ENCODE results near the gene PLEKHA3. TPM values are rescaled to one million over a fixed set of nuclear protein-coding genes. Genes with fewer than 3 reads are reported as not detected.

Gene PLEKHA3
- total RNA-seq, 1 experiment from 2014 or later: 25.9 TPM

DNA sequence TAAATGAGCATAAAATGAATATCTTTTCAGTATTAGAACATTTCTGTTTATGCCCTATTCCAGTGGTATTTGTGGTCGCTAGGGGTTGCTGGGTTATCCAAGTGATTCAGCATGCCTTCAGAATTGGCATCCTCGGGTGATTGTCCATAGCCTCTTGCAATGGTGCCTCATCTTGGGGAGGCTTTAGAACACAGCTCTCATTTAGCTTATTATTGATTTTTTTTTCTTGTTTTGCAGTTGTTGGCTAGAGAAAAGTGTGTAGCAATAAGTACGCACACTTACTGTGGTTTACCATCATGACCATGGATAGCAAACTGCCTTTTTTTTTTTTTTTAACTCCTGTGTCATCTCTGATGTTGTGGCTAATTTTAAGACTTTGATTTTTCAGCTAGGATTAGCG lies 33.6 kb downstream of the PLEKHA3 start:
- Histone ChIP-seq H3T11ph (ENCODE audit: low read length) (no peak overlapping the region), H3K4me2 (ENCODE audit: insufficient read depth, insufficient read length, low read length) (no peak overlapping the region), H3K4me1 (ENCODE audit: insufficient read depth, low read length) (no peaks in the 10 kb centered on the region), H2BK5ac (ENCODE audit: insufficient read length, low read length) (no peak overlapping the region), H2BK120ac (ENCODE audit: low read depth, low read length, poor library complexity, severe bottlenecking) (no peak overlapping the region), H3K23me2 (ENCODE audit: insufficient read length, low read depth, low read length, poor library complexity, severe bottlenecking) (no peaks in the 10 kb centered on the region), H2AFZ (ENCODE audit: low read length) (no peak overlapping the region), H3K56ac (ENCODE audit: insufficient read length, low read depth, low read length) (no peak overlapping the region), H3K27ac (ENCODE audit: insufficient read length, low read depth, low read length) (no peak overlapping the region), H3K9ac (ENCODE audit: extremely low read depth, insufficient read length, low read length) (no peak overlapping the region), H3K9me3 (ENCODE audit: control insufficient read depth, low read depth, low read length) (no peaks in the 10 kb centered on the region), H3K79me2 (ENCODE audit: insufficient read depth, low read length) (no peaks in the 10 kb centered on the region), H3K14ac (ENCODE audit: insufficient read depth, low read length) (no peak overlapping the region), H2AK5ac (ENCODE audit: insufficient read length, low read length) (no peak overlapping the region), H4K20me1 (ENCODE audit: control insufficient read depth, insufficient read depth, insufficient read length) (no peaks in the 10 kb centered on the region), H3K4ac (ENCODE audit: low read depth, low read length) (no peak overlapping the region), H2BK20ac (ENCODE audit: low read depth, low read length, poor library complexity, severe bottlenecking) (no peak overlapping the region), H3K18ac (ENCODE audit: insufficient read length, low read depth, low read length) (no peak overlapping the region), H3K79me1 (ENCODE audit: insufficient read depth, low read depth, low read length, poor library complexity, severe bottlenecking) (no peaks in the 10 kb centered on the region), H4K5ac (ENCODE audit: insufficient read length, low read depth, low read length) (no peak overlapping the region), H3K27me3 (ENCODE audit: insufficient read depth, low read length) (no peaks in the 10 kb centered on the region), H2BK15ac (ENCODE audit: low read depth, low read length) (no peak overlapping the region), H4K8ac (replicated peaks; ENCODE audit: insufficient read length, low read depth, low read length) (no peak overlapping the region), H3K23ac (ENCODE audit: insufficient read length, low read depth, low read length) (no peak overlapping the region), H2BK12ac (ENCODE audit: insufficient read length, low read depth, low read length) (no peak overlapping the region), H4K91ac (ENCODE audit: insufficient read length, low read depth, low read length) (no peak overlapping the region)
- no peaks in the 10 kb centered on the region for H3K36me3 Mint-ChIP-seq (ENCODE audit: insufficient read depth in 1 of 3, low read depth in 3 of 3)
- H3K27ac Mint-ChIP-seq: no peak overlapping the region
- no peak for DNase-seq
- no peak overlapping the region for H3K4me3 Mint-ChIP-seq
- H3K27me3 Mint-ChIP-seq (ENCODE audit: low read depth): no peaks in the 10 kb centered on the region
- H3K9me3 Mint-ChIP-seq: no peaks in the 10 kb centered on the region
- no peaks in the 10 kb centered on the region for H3K4me1 Mint-ChIP-seq
- WGBS (ENCODE audit: extremely low coverage, insufficient read length, low lambda C conversion rate): no CpG with 5 or more reads among the region's 4 CpGs
- TF ChIP-seq, protein P1, sequence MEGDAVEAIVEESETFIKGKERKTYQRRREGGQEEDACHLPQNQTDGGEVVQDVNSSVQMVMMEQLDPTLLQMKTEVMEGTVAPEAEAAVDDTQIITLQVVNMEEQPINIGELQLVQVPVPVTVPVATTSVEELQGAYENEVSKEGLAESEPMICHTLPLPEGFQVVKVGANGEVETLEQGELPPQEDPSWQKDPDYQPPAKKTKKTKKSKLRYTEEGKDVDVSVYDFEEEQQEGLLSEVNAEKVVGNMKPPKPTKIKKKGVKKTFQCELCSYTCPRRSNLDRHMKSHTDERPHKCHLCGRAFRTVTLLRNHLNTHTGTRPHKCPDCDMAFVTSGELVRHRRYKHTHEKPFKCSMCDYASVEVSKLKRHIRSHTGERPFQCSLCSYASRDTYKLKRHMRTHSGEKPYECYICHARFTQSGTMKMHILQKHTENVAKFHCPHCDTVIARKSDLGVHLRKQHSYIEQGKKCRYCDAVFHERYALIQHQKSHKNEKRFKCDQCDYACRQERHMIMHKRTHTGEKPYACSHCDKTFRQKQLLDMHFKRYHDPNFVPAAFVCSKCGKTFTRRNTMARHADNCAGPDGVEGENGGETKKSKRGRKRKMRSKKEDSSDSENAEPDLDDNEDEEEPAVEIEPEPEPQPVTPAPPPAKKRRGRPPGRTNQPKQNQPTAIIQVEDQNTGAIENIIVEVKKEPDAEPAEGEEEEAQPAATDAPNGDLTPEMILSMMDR (conservative IDR thresholded peaks at IDR 0.05): no peak

Data from H9 (cell line).